GM21619 (cell line): ENCODE results near the gene ZNF667.
A peak's percentile ranks its signal among the peaks of the same experiment; 100 is the strongest.

Source experiments
- ATAC-seq: cut with Tn5 transposase; IDR thresholded peaks from one replicate; pipeline ENCODE4 v1.9.1; 2021; ENCODE audit not compliant: unreplicated experiment

Gene ZNF667

GRCh38 chr19:56476651-56477428, at the start of gene ZNF667:
Gene ZNF667, minus strand, starts transcription at chr19:56477345. Its CDS starts 14,975 bp downstream, at chr19:56462370.
- ATAC-seq = no peak

GRCh38 chr19:56525214-56525860, 48.2 kb upstream of the ZNF667 start:
- no peak for ATAC-seq

GRCh38 chr19:56508290-56508778, 31.2 kb upstream of the ZNF667 start:
- ATAC-seq = no peak

- no peak for ATAC-seq
Observed at GRCh38 chr19:56507446-56508289, 30.5 kb upstream of the ZNF667 start, which contains the start of gene ZNF471. Gene ZNF471, plus strand, starts transcription at chr19:56507855. Its CDS starts 3,717 bp downstream, at chr19:56511572.

- no peak for ATAC-seq
Observed at GRCh38 chr19:56504581-56504980, 27.4 kb upstream of the ZNF667 start.

- ATAC-seq = no peak
Observed at GRCh38 chr19:56491399-56491798, 14.3 kb upstream of the ZNF667 start.

- no peak for ATAC-seq
Observed at GRCh38 chr19:56477429-56478338, 539 bp upstream of the ZNF667 start.

- no peak for ATAC-seq
Observed at GRCh38 chr19:56476093-56476492, 1.1 kb downstream of the ZNF667 start.

GRCh38 chr19:56474308-56474707, 2.8 kb downstream of the ZNF667 start:
- ATAC-seq = no peak

GRCh38 chr19:56441206-56441792, 35.8 kb downstream of the ZNF667 start:
- no peak for ATAC-seq

- no peak for ATAC-seq
Observed at GRCh38 chr19:56423985-56424353, 53.2 kb downstream of the ZNF667 start.

- ATAC-seq = no peak
Observed at GRCh38 chr19:56423276-56423984, 53.7 kb downstream of the ZNF667 start.

- no peak for ATAC-seq
Observed at GRCh38 chr19:56405062-56405461, 72.1 kb downstream of the ZNF667 start.

GRCh38 chr19:56404705-56405056, 72.5 kb downstream of the ZNF667 start:
- ATAC-seq = no peak

- peak; percentile 81 for ATAC-seq
Observed at GRCh38 chr19:56403764-56404704, 73.1 kb downstream of the ZNF667 start, which contains the start of gene ZNF583. Gene ZNF583, plus strand, starts transcription at chr19:56404332. Its CDS starts 2,783 bp downstream, at chr19:56407115.

GRCh38 chr19:56403261-56403660, 73.9 kb downstream of the ZNF667 start:
- ATAC-seq = no peak

- no peak for ATAC-seq
Observed at GRCh38 chr19:56400485-56400884, 76.7 kb downstream of the ZNF667 start.

GRCh38 chr19:56398809-56399208, 78.3 kb downstream of the ZNF667 start:
- no peak for ATAC-seq
